ENCODE measurements around the gene KIF2C.
A peak's percentile ranks its signal among the peaks of the same experiment; 100 is the strongest.
"Not testable (repeated sequence)": the region's sequence is repeated elsewhere in the genome, so short reads cannot be mapped to it uniquely, and the experiment has no call there.

KIF2C gene

GRCh38 chr1:44798481-44799365 is 59.1 kb downstream of the KIF2C start:
- DNase-seq (ENCODE audit: low spot score) = no peak

GRCh38 chr1:44799770-44800584 is 60.3 kb downstream of the KIF2C start, which contains the start of gene PLK3:
PLK3 (plus strand) TSS chr1:44800377; CDS start chr1:44800464, 87 bp downstream.
- peak; percentile 97 for DNase-seq (ENCODE audit: low spot score)

GRCh38 chr1:44801491-44802305 is 62.1 kb downstream of the KIF2C start:
- DNase-seq (ENCODE audit: low spot score) = no peak

GRCh38 chr1:44802306-44803061 is 62.8 kb downstream of the KIF2C start:
- no peak for DNase-seq (ENCODE audit: low spot score)

- no peak for DNase-seq (ENCODE audit: low spot score)
Observed at GRCh38 chr1:44803062-44803311, 63.4 kb downstream of the KIF2C start.

- DNase-seq (ENCODE audit: low spot score) = no peak
Observed at GRCh38 chr1:44803312-44804095, 63.9 kb downstream of the KIF2C start.

GRCh38 chr1:44805311-44806024 is 65.8 kb downstream of the KIF2C start:
- no peak for DNase-seq (ENCODE audit: low spot score)

- no peak for DNase-seq (ENCODE audit: low spot score)
Observed at GRCh38 chr1:44806025-44806703, 66.5 kb downstream of the KIF2C start.

GRCh38 chr1:44806704-44807363 is 67.2 kb downstream of the KIF2C start, which contains the start of gene DYNLT4:
DYNLT4 (minus strand) TSS chr1:44807351; CDS start chr1:44806668, 683 bp downstream.
- DNase-seq (ENCODE audit: low spot score) = no peak

- peak; percentile 100 for DNase-seq (ENCODE audit: low spot score)
Observed at GRCh38 chr1:44807364-44808062, 67.9 kb downstream of the KIF2C start.

- DNase-seq (ENCODE audit: low spot score) = no peak
Observed at GRCh38 chr1:44808063-44808937, 68.7 kb downstream of the KIF2C start, which contains the start of gene BTBD19. BTBD19 (plus strand) TSS chr1:44808523; CDS start chr1:44808821, 298 bp downstream.

GRCh38 chr1:44808938-44809917 is 69.6 kb downstream of the KIF2C start:
- no peak for DNase-seq (ENCODE audit: low spot score)

GRCh38 chr1:44810101-44810761 is 70.6 kb downstream of the KIF2C start:
- no peak for DNase-seq (ENCODE audit: low spot score)

- not testable (repeated sequence) for DNase-seq (ENCODE audit: low spot score)
Observed at GRCh38 chr1:44810762-44811105, 71.1 kb downstream of the KIF2C start.

- no peak for DNase-seq (ENCODE audit: low spot score)
Observed at GRCh38 chr1:44811234-44811633, 71.6 kb downstream of the KIF2C start.
